Lower leg skin (tissue), 3 donors: ENCODE measurements around the gene KIF25.

ENCODE experiments used
- POLR2A ChIP-seq, 2 donors: fragments of 450-650 bp; IDR thresholded peaks; one replicate each; pipeline ENCODE4 v1.6.1; 2016 to 2017; ENCODE audit warnings: antibody characterized with exemption in 2 of 2, mild to moderate bottlenecking in 1 of 2, moderate library complexity in 1 of 2
- TF ChIP-seq, protein P1 (sequence below), 3 donors: fragments of 450-650 bp; IDR thresholded peaks; one replicate each; pipeline ENCODE4 v1.5.1; 2016; ENCODE audit warnings: antibody characterized with exemption in 3 of 3, mild to moderate bottlenecking in 3 of 3, moderate library complexity in 2 of 3

DNA sequence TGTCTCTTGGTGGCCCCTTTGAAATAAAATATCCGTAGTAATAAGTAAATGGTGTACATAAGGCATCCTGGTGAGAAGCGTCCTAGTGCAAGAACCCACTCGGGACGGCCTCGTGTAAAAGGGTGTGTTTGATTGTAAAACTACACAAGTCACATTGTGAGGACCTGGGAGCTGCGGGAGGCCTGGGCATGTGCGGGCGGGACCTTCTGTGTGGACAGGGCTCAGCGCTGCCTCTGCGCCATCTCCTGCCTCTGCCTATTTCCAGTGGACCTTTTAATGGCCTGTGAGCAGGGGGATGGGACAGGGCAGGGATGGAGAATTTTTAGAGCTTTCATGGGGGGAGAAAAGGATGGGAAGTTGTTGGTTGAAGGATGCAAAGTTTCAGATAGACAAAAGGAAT lies 25.3 kb upstream of the KIF25 start:
- TF ChIP-seq, protein P1, sequence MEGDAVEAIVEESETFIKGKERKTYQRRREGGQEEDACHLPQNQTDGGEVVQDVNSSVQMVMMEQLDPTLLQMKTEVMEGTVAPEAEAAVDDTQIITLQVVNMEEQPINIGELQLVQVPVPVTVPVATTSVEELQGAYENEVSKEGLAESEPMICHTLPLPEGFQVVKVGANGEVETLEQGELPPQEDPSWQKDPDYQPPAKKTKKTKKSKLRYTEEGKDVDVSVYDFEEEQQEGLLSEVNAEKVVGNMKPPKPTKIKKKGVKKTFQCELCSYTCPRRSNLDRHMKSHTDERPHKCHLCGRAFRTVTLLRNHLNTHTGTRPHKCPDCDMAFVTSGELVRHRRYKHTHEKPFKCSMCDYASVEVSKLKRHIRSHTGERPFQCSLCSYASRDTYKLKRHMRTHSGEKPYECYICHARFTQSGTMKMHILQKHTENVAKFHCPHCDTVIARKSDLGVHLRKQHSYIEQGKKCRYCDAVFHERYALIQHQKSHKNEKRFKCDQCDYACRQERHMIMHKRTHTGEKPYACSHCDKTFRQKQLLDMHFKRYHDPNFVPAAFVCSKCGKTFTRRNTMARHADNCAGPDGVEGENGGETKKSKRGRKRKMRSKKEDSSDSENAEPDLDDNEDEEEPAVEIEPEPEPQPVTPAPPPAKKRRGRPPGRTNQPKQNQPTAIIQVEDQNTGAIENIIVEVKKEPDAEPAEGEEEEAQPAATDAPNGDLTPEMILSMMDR (IDR thresholded peaks at IDR 0.05) = no peak
- no peak for TF ChIP-seq POLR2A (IDR thresholded peaks at IDR 0.05)
